ENCODE results near the gene PITPNC1. TPM values are rescaled to one million over a fixed set of nuclear protein-coding genes. Genes with fewer than 3 reads are reported as not detected.
"Not testable (repeated sequence)": the region's sequence is repeated elsewhere in the genome, so short reads cannot be mapped to it uniquely, and the experiment has no call there.

Gene PITPNC1
- total RNA-seq, 2 donors from 2014 or later = 73.9 to 81.9 TPM

DNA sequence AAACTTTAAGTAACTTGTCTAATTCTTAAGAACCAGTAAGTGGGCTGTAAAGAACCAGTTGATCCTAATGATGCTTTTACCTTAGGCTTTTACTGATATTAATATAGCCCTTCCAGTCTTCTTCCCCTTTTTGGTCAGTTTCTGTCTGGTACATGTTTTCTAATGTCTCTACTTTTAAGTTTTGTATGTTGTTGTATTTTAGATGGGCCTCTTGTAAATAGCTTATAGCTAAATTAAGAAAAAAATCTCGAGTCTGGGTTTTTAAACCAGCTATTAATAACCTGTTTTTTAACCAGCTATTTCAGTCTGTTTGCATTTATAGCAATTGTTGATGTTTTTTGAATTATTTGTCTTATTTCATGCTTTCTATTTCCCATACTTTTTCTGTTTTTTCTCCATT is 79.0 kb downstream of the PITPNC1 start:
- Mint-ChIP-seq H3K36me3 (peaks cover 22% of the 10 kb centered on the region), H3K9me3 (peaks cover 5% of the 10 kb centered on the region), H3K27me3 (no peaks in the 10 kb centered on the region), H3K4me3 (peak overlapping the region; percentile 1), H3K27ac (peak overlapping the region; percentile 76 to 86), H3K4me1 (ENCODE audit: low read depth in 2 of 2) (peaks cover 54 to 75% of the 10 kb centered on the region in 2 donors)
- ATAC-seq (no peak), DNase-seq (ENCODE audit: low spot score) (no peak)

GRCh38 chr17:67456889-67457288 is 79.8 kb downstream of the PITPNC1 start:
- Mint-ChIP-seq H3K36me3 (peaks cover 22% of the 10 kb centered on the region), H3K27me3 (no peaks in the 10 kb centered on the region), H3K4me1 (ENCODE audit: low read depth in 2 of 2) (peaks cover 53 to 75% of the 10 kb centered on the region in 2 donors), H3K27ac (peak overlapping the region; percentile 76 to 86), H3K4me3 (no peak overlapping the region), H3K9me3 (peaks cover 5% of the 10 kb centered on the region)
- no peak for DNase-seq (ENCODE audit: low spot score)
- ATAC-seq = no peak

DNA sequence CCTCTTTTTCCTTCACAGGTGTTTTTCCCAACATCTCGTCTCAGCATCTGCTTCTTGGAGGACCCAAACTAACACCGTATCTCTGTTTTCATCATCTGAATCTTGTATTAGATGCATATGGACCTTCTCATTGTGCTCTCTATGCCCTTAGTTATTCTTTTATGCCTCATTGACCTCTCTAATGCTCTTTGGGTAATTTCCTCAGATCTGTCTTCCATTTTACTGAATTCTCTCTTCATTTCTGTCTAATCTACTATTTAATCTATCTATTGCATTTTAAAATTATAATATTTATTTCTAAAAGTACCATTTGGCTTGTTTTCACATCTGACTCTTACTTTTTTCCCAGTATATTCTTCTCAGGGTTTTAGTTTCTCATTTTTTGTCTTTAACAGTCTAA is 81.1 kb downstream of the PITPNC1 start:
- no peak for ATAC-seq
- DNase-seq (ENCODE audit: low spot score) = no peak
- H3K36me3 Mint-ChIP-seq = peaks cover 22% of the 10 kb centered on the region
- no peaks in the 10 kb centered on the region for H3K27me3 Mint-ChIP-seq
- no peak overlapping the region for H3K4me3 Mint-ChIP-seq
- peak overlapping the region; percentile 76 to 86 for H3K27ac Mint-ChIP-seq
- H3K9me3 Mint-ChIP-seq = peaks cover 5% of the 10 kb centered on the region
- H3K4me1 Mint-ChIP-seq (ENCODE audit: low read depth in 2 of 2) = peaks cover 45 to 69% of the 10 kb centered on the region in 2 donors

- Mint-ChIP-seq H3K9me3 (peaks cover 5% of the 10 kb centered on the region), H3K27me3 (no peaks in the 10 kb centered on the region), H3K36me3 (peaks cover 22% of the 10 kb centered on the region), H3K4me3 (no peak overlapping the region), H3K27ac (peak overlapping the region in 1 of 2 donors; percentile 6), H3K4me1 (ENCODE audit: low read depth in 2 of 2) (peaks cover 51 to 74% of the 10 kb centered on the region in 2 donors)
- DNase-seq (ENCODE audit: low spot score) = no peak
- no peak for ATAC-seq
Observed at GRCh38 chr17:67459985-67460384, 82.9 kb downstream of the PITPNC1 start.

- no peak overlapping the region for H3K4me3 Mint-ChIP-seq
- no peaks in the 10 kb centered on the region for H3K27me3 Mint-ChIP-seq
Observed at GRCh38 chr17:67461228-67461780, 84.2 kb downstream of the PITPNC1 start.

DNA sequence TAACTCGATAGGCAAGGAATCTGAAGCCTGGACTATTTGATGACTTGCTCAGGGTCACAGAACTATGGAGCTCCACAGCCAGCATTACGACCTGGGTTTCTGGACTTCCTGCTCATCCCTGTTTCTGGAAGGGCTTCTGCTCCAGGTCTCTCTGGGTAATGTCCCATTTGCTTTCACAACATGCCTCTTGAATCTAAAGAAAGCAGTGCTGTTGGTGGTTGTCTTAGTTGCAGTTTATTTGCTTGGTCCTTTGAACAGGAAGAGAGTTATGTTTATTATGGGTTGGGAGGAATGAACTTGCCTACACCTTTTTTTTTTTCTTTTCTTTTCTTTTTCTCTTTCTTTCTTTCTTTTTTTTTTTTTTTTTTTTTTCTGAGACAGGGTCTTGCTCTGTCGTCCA is 84.8 kb downstream of the PITPNC1 start:
- H3K4me1 Mint-ChIP-seq (ENCODE audit: low read depth in 2 of 2) = peaks cover 50 to 75% of the 10 kb centered on the region in 2 donors
- peaks cover 22% of the 10 kb centered on the region for H3K36me3 Mint-ChIP-seq
- H3K27ac Mint-ChIP-seq = peak overlapping the region; percentile 6 to 66
- ATAC-seq (no peak), DNase-seq (ENCODE audit: low spot score) (no peak)
- H3K27me3 Mint-ChIP-seq = no peaks in the 10 kb centered on the region
- peaks cover 5% of the 10 kb centered on the region for H3K9me3 Mint-ChIP-seq
- no peak overlapping the region for H3K4me3 Mint-ChIP-seq

More at GRCh38 chr17:67461228-67461780, 84.2 kb downstream of the PITPNC1 start:
- peaks cover 5% of the 10 kb centered on the region for H3K9me3 Mint-ChIP-seq
- peaks cover 22% of the 10 kb centered on the region for H3K36me3 Mint-ChIP-seq
- peak overlapping the region; percentile 6 to 66 for H3K27ac Mint-ChIP-seq
- H3K4me1 Mint-ChIP-seq (ENCODE audit: low read depth in 2 of 2) = peaks cover 50 to 76% of the 10 kb centered on the region in 2 donors
- no peak for DNase-seq (ENCODE audit: low spot score)
- ATAC-seq = no peak

- DNase-seq (ENCODE audit: low spot score) = no peak
- no peak for ATAC-seq
- Mint-ChIP-seq H3K27ac (peak overlapping the region in 1 of 2 donors; percentile 18), H3K4me3 (no peak overlapping the region), H3K4me1 (ENCODE audit: low read depth in 2 of 2) (peaks cover 49 to 62% of the 10 kb centered on the region in 2 donors), H3K9me3 (no peaks in the 10 kb centered on the region), H3K27me3 (no peaks in the 10 kb centered on the region), H3K36me3 (no peaks in the 10 kb centered on the region)
Observed at GRCh38 chr17:67466251-67466796, 89.2 kb downstream of the PITPNC1 start.

DNA sequence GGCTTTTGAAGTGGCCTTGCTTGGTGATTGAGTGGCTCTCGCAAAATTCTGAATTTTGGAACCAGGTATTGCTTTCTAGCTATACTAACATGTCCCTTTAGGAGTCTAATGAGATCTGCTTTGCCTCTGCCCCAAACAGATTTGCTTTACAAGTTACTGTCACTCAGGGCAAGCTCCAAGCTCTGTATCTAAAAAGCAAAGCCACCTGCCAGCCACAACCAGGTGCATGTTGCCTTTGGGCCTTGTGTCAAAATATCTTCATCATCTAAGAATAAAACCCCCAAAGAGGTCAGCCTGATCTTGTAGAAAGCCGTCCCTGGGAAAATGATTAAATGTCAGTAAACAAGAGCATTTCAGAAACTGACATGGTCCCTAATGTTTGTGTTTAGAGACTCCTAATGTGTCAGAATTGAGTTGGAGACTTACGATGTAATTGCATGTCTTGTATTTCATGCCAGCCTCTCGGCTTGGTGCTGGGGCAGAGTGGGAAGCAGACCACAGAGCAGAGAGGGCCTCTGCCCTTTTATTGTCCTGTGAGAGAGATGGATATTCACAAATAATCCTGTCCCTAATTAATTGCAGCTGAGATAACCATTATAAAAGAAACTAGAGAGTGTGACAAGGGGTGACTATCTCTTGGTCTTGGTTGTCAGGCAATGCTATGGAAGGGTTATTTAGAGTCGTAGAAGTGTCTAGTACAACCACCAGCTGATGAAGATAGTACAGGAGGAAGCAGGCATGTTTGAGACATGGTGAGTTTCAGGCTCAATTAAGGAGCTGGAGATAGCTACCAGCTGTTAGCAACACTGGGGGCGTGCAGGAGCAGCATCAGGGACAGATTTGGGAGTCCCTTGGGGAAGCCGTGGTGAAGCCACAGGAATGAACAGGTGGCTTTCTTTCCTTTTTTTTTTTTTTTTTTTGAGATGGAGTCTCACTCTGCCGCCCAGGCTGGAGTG is 90.7 kb downstream of the PITPNC1 start:
- peaks cover 50 to 58% of the 10 kb centered on the region in 2 donors for H3K4me1 Mint-ChIP-seq (ENCODE audit: low read depth in 2 of 2)
- peaks cover 6% of the 10 kb centered on the region for H3K36me3 Mint-ChIP-seq
- H3K4me3 Mint-ChIP-seq = peak overlapping the region; percentile 1
- H3K27ac Mint-ChIP-seq = peak overlapping the region; percentile 25 to 82
- no peaks in the 10 kb centered on the region for H3K27me3 Mint-ChIP-seq
- ATAC-seq (no peak), DNase-seq (ENCODE audit: low spot score) (no peak)
- H3K9me3 Mint-ChIP-seq = peaks cover 5% of the 10 kb centered on the region

GRCh38 chr17:67469208-67469980 is 92.3 kb downstream of the PITPNC1 start:
- no peaks in the 10 kb centered on the region for H3K27me3 Mint-ChIP-seq
- ATAC-seq = peak in 1 of 2 donors; percentile 28
- no peak for DNase-seq (ENCODE audit: low spot score)
- H3K27ac Mint-ChIP-seq = peak overlapping the region; percentile 41 to 82
- peaks cover 45 to 55% of the 10 kb centered on the region in 2 donors for H3K4me1 Mint-ChIP-seq (ENCODE audit: low read depth in 2 of 2)
- H3K36me3 Mint-ChIP-seq = peaks cover 6% of the 10 kb centered on the region
- H3K9me3 Mint-ChIP-seq = peaks cover 5% of the 10 kb centered on the region
- peak overlapping the region; percentile 55 for H3K4me3 Mint-ChIP-seq

GRCh38 chr17:67470163-67470562 is 93.1 kb downstream of the PITPNC1 start:
- no peak overlapping the region for H3K4me3 Mint-ChIP-seq
- DNase-seq (ENCODE audit: low spot score) = no peak

GRCh38 chr17:67471118-67471517 is 94.0 kb downstream of the PITPNC1 start:
- Mint-ChIP-seq H3K27me3 (no peaks in the 10 kb centered on the region), H3K4me1 (ENCODE audit: low read depth in 2 of 2) (peaks cover 54 to 60% of the 10 kb centered on the region in 2 donors), H3K36me3 (peaks cover 6% of the 10 kb centered on the region), H3K9me3 (peaks cover 5% of the 10 kb centered on the region), H3K4me3 (no peak overlapping the region), H3K27ac (no peak overlapping the region)
- DNase-seq (ENCODE audit: low spot score) (no peak), ATAC-seq (no peak)

More at GRCh38 chr17:67470163-67470562, 93.1 kb downstream of the PITPNC1 start:
- Mint-ChIP-seq H3K27ac (peak overlapping the region in 1 of 2 donors; percentile 82), H3K36me3 (peaks cover 6% of the 10 kb centered on the region), H3K27me3 (no peaks in the 10 kb centered on the region), H3K9me3 (peaks cover 5% of the 10 kb centered on the region), H3K4me1 (ENCODE audit: low read depth in 2 of 2) (peaks cover 48 to 55% of the 10 kb centered on the region in 2 donors)
- ATAC-seq = no peak

DNA sequence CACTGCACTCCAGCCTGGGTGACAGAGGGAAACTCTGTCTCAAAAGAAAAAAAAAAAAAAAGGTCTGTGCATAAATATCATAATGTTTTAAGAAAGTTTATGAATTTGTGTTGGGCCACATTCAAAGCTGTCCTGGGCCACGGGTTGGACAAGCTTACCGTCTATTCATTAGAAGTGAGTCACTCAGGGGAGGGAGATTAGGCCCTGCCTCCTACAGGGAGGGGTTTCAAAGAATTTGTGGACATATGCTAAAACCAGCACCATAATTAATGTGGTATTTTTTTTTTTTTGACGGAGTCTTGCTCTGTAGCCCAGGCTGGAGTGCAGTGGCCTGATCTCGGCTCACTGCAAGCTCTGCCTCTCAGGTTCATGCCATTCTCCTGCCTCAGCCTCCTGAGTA is 95.5 kb downstream of the PITPNC1 start:
- not testable (repeated sequence) for H3K27ac Mint-ChIP-seq; H3K4me3 Mint-ChIP-seq; H3K9me3 Mint-ChIP-seq; H3K36me3 Mint-ChIP-seq; H3K27me3 Mint-ChIP-seq; ATAC-seq; DNase-seq (ENCODE audit: low spot score)
- H3K4me1 Mint-ChIP-seq (ENCODE audit: low read depth in 2 of 2) = peaks cover 50 to 54% of the 10 kb centered on the region in 2 donors

GRCh38 chr17:67474081-67474661 is 97.1 kb downstream of the PITPNC1 start:
- no peak for ATAC-seq
- peak overlapping the region; percentile 80 for H3K4me3 Mint-ChIP-seq
- H3K4me1 Mint-ChIP-seq (ENCODE audit: low read depth in 2 of 2) = peaks cover 54 to 60% of the 10 kb centered on the region in 2 donors

More at GRCh38 chr17:67474081-67474661, 97.1 kb downstream of the PITPNC1 start:
- Mint-ChIP-seq H3K27ac (peak overlapping the region; percentile 74 to 89), H3K27me3 (no peaks in the 10 kb centered on the region), H3K36me3 (peaks cover 6% of the 10 kb centered on the region), H3K9me3 (peaks cover 5% of the 10 kb centered on the region)
- DNase-seq (ENCODE audit: low spot score) = no peak
